Bone marrow (tissue), 2 donors: ENCODE results near the gene ADAP2.
"Not testable (repeated sequence)": the region's sequence is repeated elsewhere in the genome, so short reads cannot be mapped to it uniquely, and the experiment has no call there.

Experiments
- DNase-seq, 2 donors: peaks; one replicate each; lab custom pipeline; 2025; lab: John Stamatoyannopoulos, UW

The ADAP2 gene

DNA sequence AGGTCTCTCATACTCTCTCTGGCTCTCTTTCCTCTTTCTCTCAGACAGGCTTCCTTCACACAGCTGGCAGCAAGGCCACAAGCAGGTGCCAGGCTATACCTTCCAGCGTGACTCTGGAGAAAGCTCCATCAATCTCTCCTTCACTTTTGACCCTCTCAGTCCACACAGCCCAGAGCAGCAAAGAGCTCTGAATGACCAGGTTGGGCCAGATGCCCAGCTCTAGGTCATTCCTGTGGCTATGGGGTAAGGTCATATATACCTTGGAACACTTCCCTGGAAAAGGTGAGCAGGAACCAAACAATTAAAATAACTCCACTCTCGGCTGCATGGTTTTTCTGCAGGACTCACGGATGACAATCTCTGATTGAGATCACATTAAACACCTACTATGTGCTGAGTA, 8.8 kb downstream of the ADAP2 start:
- no peak for DNase-seq

DNA sequence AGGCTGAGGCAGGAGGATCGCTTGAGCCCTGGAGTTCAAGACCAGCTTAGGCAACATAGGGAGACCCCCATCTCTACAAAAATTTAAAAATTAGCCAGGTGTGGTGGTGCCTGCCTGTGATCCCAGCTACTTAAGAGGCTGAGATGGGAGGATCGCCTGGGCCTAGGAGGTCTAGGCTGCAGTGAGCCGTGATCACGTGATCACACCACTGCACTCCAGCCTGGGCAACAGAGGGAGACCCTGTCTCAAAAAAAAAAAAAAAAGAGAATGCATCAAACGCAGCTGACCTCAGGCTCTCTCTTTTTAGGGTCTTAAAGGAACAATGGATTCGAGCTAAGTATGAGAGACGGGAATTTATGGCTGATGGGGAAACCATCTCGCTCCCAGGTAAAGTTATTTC, 9.8 kb downstream of the ADAP2 start:
- not testable (repeated sequence) for DNase-seq

DNA sequence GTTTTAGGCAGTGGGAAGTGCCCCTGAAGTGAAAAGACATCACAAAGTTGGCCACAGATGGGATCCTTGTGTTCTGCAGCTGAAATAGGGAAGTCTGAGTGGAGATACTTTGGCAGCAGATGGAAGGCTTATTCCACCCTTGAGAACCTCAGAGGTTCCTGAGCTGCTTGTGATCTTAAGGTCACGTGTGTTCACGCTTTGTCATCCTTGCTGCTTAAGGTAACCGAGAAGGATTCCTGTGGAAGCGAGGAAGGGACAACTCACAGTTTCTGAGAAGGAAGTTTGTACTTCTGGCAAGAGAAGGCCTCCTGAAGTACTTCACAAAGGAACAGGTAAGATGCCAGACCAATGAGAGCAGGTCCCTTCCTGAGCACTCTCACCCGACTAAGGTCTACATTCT, 12.2 kb downstream of the ADAP2 start:
- DNase-seq, result no peak

DNA sequence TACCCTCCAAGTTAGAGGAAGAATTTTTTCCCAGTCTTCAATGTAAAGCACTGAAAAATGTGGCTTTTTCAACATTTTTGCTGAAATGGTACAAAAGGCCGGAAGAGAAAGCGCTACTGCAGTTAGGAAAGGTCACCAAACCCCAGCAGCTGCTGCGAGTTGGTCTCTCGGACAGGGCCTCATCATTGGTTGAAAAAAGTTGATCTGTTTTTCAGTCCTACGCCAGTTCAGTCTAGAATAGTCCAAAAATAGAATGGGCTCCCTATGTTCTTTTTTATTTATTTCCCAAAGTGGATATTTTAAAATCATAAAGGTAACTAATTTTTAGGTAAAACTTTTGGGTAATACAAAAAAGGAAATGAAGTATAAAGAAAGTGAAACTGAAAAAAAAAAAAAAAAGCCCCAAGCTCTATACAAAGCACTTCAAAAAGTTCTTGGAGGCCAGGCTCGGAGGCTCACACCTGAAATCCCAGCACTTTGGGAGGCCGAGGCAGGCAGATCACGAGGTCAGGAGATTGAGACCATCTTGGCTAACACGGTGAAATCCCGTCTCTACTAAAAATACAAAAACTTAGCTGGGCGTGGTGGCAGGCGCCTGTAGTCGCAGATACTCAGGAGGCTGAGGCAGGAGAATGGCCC, 17.4 kb downstream of the ADAP2 start:
- no peak for DNase-seq

DNA sequence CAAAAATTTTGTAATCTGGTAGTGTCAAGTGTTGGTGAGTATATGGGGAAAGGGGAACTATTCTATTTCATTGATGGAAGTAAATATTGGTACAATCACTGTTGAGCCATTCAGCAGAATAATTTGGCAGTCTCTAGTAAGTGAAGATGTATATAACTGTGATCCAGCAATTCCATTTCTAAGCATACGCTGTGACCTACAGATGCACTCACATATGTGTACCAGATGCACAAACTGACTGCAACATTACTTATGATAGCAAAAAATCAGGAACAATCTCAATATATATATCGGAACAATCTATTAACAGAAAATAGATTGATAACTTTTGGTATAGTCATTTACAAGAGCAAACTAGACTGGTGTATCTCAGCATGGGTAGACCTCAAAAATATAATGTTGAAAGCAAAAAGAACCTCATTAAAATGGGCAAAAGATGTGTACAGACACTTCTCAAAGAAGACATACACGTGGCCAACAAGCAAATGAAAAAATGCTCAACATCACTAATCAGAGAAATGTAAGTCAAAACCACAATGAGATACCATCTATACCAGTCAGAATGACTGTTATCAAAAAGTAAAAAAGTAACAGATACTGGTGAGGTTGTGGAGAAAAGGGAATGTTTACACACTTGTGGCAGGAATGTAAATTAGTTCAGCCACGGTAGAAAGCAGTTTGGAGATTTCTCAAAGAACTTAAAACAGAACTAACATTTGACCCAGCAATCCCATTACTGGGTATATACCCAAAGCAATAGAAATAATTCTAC, 20.7 kb downstream of the ADAP2 start:
- DNase-seq, result no peak

DNA sequence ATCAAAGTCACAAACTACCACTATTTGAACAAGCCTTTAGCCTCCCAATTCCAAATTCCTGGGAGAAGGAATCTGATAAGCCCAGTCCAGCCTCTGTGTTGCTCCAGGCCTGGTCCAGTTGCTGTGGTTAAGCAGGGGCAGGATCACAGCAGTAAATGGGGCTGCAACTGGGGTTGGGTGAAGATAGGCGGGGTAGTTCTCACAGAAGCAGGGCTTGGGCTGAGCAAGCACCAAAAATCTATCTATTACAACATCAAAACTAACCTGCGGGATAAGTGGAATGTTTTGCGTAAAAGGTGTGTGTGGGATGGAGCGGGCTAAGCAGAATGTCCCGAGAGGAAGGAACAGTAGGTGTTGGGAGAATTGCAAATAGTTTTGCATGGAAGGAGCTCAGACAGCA, 26.1 kb downstream of the ADAP2 start:
- no peak for DNase-seq

DNA sequence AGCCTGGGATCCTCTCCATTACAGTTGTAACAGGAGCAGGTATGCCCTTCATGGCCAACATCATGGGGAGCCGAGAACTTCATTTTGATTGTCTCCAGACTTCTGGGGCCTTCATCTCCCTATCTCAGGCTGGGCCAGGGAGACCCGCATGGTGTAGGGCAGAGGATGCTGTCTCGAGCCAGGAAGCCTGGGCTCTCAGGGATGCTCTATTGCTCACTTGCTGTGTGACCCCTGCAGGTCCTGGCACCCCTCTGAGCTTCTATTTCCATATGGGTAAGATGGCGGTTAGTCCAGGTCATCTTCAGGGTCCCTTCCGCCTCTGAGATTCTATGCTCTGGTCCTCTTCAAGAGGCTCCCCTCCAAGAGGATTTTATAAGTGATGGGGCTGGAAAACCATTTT, 28.4 kb downstream of the ADAP2 start:
- DNase-seq, result no peak

DNA sequence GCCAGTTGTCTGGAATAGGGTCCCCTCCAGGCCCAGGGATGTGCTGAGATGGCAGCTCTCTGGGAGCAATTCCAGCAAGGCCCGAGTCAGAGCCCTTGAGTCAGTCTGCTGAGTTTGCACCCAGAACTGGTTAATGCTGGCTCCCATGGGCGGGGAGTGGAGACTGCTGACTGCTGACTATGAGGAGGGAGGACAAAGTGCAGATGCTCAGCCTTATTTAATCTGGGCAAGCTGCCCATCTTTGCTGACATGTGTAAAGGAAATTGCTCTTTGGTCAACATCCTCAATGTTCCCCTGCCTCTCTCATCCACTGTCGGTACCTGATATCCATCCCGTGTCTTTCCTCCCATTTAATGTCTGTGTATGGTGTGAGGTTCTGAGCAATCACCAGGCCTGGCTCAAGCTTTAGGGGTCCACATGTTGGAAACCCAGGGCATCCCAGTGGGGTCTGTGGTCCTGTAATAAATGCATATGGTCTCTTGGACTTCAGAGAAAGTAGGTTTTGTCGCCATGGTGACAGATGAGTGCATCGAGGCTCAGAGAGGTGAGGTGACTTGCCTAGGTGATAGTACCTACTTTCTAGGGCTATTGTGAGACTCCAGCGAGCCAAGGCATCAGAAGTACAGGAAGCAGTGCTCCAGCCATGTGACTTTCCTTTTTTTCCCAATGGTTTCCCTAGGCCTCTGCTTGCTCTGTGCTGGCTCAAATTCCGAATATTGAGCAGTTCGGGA, 29.1 kb downstream of the ADAP2 start:
- peak; percentile 16 to 83 for DNase-seq

DNA sequence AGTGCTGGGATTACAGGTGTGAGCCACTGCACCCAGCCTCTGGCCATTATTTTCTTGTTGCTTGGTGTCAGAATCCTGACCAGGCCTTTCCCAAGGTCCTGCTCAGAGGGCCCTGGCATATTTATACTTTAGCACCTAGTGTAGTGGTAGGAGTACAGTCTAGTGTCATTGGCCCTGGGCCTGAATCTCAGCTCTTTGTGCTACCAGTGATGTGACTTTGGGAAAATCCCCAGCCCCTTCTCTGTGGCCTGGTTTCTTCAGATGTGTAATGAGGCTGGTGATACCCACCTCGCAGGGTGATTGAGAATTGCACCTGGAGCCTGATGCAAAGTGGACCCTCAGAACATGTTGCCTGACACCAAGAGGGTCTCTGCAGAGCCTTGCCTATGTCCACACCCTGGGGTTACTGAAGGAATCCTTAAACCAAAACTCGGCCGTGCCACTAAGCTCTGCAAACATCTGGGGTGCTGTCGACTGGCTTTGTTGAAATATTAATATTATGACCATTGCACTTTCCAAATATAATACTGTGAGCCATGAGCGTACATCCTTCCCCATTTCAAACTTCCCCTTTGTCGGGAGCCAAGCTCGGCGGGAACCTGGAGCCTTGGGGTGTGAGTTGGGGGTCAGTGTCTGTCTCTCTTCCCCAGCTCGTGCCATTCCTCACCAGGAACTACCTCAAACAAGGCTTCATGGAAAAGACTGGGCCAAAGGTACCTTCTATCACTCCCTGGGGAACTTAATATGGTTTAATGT, 31.1 kb downstream of the ADAP2 start:
- peak in 1 of 2 donors; percentile 47 for DNase-seq

DNA sequence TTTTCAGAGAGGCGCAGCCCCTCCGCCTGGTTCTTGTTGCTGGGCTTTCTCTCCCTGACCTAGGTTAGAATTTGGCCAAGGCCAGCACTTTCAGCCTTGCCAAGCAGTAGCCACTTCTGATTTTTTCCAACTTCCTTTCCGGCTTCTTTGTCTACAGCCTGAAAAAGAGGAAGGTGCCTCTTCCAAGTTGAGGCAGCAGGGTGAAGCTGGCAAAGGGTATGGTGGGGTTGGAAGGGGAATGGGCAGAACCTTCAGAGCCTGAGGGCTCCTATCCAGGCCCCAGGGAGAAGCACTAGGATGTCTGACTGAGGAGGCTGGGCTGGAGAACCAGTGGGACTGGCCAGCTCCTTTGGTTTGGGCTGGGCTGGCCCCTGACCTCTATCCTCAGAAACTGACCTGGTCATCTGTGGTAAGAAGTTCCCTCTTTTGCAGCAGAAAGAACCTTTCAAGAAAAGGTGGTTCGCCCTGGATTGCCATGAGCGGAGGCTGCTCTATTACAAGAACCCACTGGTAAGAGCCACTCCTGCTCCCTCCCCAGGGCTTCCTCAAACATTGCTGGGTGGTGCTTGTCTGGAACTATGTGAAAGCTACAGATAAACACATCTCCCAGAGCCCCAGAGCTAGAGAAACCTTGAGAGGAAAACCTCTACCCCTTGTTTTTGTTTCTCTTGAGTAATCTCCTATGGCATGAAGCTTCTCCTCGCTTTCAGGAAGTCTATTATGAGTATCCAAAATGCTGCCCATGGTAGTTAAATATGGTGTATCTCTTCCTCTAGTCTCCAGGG, 32.5 kb downstream of the ADAP2 start:
- DNase-seq, result peak; percentile 44 to 67

DNA sequence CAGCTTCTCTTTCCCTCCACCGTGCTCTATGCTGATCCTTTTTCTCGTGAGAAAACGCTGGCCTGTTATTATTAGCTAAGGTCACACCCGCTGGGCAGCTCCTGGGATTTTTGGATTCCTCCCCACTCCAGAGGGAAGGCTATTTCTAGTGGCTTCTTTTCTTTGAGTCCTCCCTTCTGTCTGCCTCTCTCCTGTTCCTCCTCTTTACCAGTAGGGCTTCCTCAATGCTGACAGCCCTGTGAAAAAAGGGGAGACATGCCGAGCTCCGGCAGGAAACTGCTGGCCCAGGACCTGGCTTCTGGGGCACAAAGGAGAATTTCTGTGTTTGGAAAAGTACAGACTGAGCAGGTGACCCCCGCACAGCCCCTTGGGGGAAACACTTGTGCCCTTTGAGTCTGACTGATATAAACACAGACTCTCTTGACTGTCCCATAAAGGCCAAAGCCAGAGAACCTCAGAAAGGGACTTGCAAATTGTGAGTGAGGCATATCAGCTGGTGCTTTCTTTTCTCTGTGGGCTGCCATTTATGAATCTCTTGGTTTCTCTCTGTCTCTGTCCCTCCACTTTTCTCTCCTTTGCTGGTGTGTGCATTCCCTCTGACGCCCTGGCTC, 35.1 kb downstream of the ADAP2 start:
- no peak for DNase-seq

DNA sequence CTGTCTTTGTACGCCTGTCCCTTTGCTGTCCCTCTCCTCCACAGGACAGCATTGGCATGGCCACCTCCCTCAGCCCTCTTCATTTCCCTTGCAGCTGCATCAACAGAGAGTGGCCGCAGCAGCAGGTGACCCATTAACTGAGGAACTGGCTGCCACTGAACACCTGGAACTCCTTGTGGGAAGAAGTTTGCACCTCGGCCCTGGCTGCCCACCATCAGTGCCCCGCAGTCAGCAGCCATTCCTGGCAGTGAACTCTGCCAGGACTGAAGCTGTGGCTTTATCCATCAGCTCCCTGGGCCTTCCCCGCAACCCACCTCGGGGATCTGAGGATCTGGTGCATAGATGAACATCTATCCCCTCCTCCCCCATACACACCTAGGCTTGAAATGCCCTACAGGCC, 36.0 kb downstream of the ADAP2 start:
- DNase-seq, result no peak

DNA sequence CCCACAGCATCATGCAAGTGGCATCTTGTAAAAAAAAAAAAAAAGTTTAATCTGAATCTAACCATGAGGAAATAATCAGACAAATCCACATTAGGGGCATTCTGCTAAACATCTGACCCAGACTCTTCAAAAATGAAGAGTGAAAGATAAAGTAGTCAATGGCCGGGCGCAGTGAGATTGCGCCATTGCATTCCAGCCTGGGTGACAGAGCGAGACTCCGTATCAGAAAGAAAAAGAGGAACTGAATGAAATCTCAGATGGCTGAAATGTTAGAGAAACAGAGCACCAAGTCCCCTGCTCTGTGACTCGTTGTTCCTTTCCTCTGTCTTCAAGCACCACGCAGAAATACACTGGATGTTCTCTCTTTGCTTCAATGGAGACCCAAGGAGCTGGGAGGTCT, 36.4 kb downstream of the ADAP2 start:
- peak in 1 of 2 donors; percentile 83 for DNase-seq

DNA sequence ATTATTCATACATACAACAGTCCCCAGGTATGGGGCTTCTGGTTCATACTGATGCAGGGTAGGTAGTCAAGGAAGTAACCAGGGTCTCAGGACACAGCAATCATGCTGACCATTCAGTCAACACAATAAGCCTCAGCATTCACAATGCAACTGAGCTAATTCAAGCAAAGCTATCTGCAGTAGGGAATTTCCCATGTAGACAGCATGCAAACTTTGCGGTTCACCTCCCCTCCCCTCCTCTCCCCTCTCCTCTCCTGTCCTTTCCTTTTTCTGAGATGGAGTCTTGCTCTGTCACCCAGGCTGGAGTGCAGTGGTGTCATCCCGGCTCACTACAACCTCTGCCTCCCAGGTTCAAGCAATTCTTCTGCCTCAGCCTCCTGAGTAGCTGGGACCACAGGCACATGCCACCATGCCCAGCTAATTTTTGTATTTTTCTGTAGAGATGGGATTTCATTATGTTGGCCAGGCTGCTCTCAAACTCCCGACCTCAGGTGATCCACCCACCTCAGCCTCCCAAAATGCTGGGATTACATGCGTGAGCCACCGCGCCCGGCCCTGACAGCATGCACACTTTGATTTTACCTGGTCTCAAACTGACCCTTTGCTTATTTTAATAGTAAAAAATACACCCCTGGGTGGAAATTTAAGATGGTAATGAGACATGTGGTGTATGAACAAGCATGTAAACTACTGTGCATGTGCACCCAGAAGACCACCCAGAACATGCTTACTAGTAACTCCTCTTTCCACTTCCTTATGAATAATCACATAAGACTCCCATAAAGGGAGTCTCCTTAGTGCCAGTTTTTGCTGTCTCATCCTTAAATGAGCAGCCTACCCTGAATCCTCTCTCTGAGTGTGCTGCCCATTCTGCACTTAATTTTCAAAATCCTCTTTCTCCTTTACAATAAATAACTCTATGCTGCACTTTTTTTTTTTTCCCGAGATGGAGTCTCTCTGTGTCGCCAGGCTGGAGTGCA, 39.8 kb downstream of the ADAP2 start:
- no peak for DNase-seq

DNA sequence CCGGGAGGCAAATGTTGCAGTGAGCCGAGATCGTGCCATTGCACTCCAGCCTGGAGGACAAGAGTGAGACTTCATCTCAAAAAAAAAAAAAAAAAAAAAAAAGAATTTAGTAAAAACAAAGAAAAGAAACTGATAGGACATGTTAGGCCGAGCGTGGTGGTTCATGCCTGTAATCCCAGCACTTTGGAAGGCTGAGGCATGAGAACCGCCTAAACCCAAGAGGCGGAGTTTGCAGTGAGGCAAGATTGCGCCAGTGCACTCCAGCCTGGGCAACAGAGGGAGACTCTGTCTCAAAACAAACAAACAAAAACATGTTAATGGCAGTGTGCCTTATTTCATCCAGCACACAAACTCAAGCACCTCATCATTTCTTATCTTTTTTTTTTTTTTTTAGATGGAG, 42.6 kb downstream of the ADAP2 start:
- DNase-seq, result not testable (repeated sequence)

DNA sequence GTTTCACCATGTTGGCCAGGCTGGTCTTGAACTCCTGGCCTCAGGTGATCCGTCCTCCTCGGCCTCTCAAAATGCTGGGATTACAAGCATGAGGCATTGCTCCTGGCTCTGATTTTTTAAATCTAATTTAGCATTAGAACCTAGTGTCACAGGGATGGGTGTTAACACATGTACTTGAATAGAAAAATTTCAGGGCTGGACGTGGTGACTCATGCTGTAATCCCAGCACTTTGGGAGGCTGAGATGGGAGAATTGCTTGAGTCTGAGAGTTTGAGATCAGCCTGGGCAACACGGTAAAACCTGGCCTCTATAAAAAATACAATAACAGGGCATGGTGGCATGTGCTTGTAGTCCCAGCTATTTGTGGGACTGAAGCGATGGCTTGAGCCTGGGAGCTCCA, 43.1 kb downstream of the ADAP2 start:
- no peak for DNase-seq

DNA sequence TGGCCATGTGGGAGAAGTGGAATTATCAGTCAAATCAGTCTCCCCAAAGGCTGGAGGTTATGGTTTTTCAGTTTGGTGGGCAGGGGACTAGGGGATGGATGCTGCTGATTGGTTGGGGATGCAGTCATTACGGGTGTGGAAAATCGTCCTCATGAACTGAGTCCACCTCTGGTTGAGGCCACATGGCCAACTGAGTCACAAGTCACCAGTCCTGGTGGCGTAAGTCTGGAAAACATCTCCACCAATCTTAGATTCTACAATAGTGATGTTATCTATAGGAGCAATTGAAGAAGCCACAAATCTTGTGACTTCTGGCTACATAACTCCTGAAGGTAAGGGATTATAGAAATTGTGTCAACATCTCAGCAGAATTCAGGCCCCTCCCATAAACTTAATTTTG, 43.9 kb downstream of the ADAP2 start:
- DNase-seq, result no peak

DNA sequence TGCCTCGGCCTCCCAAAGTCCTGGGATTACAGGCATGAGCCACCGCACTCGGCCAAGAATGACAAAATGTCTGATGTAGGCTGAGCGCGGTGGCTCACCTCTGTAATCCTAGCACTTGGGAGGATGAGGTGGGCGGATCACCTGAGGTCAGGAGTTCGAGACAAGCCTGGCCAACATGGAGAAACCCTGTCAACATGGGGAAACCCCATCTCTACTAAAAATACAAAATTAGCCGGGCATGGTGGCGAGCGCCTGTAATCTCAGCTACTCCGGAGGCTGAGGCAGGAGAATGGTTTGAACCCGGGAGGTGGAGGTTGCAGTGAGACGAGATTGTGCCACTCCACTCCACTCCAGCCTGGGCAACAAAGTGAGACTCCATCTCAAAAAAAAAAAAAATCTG, 46.2 kb downstream of the ADAP2 start:
- DNase-seq, result not testable (repeated sequence)

DNA sequence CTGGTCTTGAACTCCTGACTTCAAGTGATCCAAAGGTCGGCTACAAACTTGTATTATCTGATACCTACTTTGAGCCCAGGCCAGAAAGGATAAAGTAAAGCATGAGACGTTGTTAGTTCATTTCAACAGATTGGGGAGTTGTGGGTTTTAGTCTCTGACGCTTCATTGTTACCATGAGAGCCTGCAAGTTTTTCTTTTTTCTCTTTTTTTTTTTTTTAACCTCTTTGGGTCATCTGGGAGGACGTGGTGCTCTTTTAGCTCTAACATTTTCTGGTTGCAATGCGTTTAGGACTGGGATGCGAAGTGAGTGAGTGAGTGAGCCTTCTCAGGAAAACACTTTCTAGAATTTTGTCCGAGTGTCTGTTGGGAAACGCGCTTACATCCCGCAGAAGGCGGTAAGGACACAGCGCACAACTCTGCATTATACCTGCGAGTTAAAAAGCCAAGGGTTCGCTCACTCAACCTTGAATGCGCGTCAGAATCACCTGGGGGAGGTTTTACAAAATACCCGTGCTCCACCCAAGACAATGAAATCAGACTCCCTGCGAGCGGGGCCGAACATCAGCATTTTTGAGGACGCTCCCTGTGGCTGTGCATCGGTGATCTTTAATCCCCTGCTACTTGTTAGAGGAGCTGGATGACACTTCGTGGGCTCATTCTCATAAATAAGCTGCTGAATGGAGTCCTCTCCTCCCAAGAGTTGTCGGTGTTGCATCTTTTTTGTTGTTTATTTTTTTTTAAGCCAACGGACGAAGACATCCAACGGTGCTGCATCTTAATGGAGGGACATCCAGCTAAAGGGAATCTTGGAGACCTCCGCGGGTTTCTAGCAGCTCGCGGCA, 48.5 kb downstream of the ADAP2 start:
- DNase-seq, result peak in 1 of 2 donors; percentile 38
